OCI-LY7 (cell line): ENCODE measurements around the gene KIRREL3.

Experiments used
- CTCF ChIP-seq: fragments of 200-600 bp; sonication (generic); conservative IDR thresholded peaks from 2 replicates; pipeline ENCODE4 v1.5.1; 2014; ENCODE audit warnings: mild to moderate bottlenecking, antibody characterized with exemption, low read length, moderate library complexity, mixed read lengths
- EZH2phosphoT487 ChIP-seq: fragments of 200-600 bp; sonication (generic); IDR thresholded peaks from 2 replicates; pipeline ENCODE4 v1.6.1; 2018; ENCODE audit warnings: low read depth, borderline replicate concordance, mild to moderate bottlenecking, mixed run types, antibody characterized with exemption, low read length, moderate library complexity, mixed read lengths

GRCh38 chr11:126581871-126582648, 418.5 kb downstream of the KIRREL3 start:
- TF ChIP-seq CTCF (no peak), EZH2phosphoT487 (no peak)
